Activated T-cell treated with anti-CD3 and anti-CD28 coated beads for 4 hours (primary cell): ENCODE results near the gene CD302.
"Not testable (repeated sequence)": the region's sequence is repeated elsewhere in the genome, so short reads cannot be mapped to it uniquely, and the experiment has no call there.

ENCODE experiments used
- DNase-seq: peaks from one replicate; pipeline ENCODE4 v3.0.0-alpha.2; 2020

The CD302 gene, protein sequence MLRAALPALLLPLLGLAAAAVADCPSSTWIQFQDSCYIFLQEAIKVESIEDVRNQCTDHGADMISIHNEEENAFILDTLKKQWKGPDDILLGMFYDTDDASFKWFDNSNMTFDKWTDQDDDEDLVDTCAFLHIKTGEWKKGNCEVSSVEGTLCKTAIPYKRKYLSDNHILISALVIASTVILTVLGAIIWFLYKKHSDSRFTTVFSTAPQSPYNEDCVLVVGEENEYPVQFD

DNA sequence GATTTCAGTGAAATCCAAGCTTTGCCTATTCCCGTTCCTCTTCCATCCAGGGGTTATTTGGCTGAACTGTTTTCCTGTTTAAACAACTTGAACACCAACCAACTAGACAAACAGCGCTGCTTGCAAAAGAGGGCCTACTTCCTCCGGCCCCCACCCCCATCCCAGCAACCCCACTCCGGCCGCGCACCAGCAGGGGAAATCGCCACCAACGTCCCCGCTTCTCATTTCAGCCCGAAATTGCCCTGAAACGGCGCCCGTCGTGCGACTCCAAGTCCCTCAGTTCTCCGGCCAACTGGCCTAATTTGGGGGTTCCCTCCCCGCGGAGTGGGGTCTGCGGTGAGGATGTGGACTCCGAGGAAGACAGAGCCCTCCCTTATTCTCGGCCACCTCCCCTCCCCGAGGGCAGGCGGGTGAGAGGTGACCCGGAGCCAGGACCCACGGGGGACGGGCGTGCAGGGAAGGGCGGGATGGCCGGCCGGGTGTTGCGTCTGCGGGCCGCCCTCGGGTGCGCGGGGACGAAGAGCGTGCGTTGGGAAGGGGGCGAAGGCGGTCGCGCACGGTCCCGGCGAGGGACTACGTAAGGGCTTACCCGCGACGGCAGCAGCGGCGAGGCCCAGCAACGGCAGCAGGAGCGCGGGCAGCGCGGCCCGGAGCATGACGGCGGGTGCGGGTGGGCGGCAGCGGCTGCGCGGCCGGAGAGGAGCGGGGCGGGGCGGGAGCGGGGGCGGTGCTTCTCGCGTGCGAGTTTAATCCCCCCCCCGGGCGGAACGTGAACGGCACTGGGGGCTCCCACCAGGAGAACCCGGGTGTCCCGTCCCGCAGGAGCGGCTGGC, at the start of gene CD302:
Gene CD302, minus strand, starts transcription at position 666 of the 833 bp plus-strand sequence. Its CDS starts 10 bp downstream, at position 656.
- peak; percentile 23 for DNase-seq

DNA sequence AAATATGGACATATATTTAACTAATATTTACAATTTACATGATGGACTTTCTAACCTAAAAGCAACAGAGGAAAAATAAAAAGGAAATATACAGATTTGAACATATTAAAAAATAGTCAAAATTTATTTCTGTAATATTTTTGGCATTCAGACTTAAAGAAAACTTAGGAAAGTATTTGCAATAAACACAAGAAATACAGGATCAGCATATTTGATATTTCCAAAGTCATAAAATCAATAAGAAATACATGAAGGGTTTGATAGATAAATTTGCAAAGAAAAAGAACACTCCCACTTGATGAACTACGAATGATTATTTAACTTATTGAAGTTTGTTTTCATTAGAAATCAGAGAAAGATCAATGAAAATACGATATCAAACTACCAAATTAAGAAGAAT, 48.6 kb upstream of the CD302 start:
- no peak for DNase-seq

DNA sequence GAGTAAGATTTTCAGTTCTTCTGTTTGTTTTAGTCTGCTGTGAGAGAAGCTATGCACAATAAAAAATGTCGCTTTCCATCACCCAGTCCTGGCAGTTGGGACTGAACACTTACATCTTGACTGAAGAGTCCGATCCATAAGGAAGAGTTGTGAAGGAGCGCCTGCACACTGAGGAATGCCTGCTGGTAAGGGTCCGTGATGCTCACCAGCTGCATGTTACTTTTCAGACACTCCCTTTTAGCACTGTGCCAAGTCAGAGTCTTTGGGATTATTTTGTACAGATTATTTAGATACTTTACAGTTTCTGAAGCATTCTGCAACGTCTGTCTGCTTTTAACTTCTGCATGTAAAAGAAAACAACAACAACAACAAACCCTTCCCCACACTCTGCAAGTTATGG, 42.6 kb upstream of the CD302 start:
- DNase-seq: no peak

DNA sequence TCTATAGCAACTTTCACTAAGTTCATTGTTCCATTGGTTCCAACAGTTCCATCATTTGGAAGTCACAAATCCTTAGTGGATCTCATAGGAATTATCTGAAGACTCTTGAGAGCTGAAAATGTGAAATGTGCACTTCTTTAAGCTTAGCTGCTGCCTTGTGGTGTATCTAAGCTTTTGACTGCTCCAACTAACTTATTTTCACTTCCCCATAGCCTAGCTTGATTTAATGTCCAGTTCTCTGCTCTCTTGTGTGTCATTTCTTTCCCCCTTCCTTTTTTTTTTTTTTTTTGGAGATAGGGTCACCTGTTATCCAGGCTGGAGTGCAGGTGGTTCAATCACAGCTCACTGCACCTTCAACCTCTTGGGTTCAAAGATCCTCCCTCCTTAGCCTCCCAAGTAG, 34.9 kb upstream of the CD302 start:
- no peak for DNase-seq

DNA sequence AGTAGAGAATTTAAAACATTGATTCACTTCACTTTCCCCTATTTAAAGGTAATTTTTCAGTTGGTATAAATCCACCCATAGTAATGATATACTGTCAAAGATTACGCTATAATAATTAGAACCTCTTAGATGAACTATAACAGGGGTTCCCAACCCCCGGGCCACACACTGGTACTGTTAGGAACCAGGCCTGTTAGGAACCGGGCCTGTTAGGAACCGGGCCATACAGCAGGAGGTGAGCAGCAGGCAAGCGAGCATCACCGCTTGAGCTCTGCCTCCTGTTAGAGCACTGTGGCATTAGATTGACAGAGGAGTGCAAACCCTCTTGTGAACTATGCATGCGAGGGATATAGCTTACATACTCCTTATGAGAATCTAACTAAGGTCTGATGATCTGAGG, 34.0 kb upstream of the CD302 start:
- no peak for DNase-seq

DNA sequence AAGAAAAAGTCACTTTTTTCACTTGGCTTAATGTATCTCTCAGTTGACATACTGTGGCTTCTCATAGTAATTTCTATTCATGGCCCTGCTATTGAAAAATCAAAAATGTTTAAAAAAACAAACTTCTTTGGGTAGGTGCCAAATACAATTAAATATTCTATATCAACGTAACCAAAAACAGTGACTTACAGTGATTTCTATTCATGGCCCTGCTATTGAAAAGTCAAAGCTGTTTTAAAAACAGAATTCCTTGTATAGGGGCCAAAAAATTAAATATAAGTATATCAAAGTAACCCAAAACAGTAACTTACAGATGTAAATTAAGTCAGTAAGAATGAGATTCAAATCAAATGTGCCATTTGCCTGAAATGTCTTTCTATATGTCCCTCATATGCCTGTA, 31.4 kb upstream of the CD302 start:
- DNase-seq: no peak

DNA sequence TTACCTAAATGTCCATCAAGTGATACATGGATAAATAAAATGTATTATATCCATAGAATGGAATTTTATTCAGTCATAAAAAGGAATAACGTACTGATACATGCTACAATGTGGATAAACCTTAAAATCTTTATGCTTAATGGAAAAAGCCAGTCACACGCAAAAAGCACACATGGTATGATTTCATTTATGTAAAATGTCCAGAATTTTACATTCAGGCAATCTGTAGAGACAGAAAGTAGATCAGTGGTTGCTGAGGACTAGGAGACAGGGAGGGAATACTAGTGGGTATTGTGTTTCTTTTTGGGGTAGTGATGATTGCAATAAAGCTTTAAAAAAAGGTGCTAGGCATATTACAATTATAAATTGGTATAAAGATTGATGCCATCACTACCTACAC, 30.7 kb upstream of the CD302 start:
- no peak for DNase-seq

DNA sequence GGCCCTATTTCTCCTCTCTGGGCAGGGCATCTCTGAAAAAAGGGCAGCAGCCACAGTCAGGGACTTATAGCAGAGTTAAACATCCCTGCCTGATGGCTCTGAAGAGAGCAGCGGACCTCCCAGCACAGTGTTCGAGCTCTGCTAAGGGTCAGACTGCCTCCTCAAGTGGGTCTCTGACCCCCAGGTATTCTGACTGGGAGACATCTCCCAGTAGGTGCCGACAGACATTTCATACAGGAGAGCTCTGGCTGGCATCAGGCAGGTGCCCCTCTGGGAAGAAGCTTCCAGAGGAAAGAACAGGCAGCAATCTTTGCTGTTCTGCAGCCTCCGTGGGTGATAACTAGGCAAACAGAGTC, 24.4 kb upstream of the CD302 start:
- not testable (repeated sequence) for DNase-seq

DNA sequence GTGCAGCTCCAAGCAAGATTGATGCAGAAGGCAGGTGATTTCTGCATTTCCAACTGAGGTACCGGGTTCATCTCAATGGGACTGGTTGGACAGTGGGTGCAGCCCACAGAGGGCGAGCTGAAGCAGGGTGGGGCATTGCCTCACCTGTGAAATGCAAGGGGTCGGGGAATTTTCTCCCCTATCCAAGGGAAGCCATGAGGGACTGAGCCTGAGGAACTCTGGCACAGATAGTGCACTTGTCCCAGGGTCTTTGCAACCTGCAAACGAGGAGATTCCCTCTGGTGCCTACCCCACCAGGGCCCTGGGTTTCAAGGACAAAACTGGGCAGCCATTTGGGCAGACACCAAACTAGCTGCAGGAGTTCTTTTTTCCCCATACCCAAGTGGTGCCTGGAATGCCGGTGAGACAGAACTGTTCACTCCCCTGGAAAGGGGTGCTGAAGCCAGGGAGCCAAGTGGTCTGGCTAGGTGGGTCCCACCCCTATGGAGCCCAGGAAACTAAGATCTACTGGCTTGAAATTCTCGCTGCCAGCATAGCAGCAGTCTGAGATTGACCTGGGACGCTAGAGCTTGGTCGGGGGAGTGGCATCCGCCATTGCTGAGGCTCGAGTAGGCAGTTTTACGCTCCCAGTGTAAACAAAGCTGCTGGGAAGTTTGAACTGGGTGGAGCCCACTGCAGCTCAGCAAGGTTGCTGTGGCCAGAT, 23.9 kb upstream of the CD302 start:
- not testable (repeated sequence) for DNase-seq

DNA sequence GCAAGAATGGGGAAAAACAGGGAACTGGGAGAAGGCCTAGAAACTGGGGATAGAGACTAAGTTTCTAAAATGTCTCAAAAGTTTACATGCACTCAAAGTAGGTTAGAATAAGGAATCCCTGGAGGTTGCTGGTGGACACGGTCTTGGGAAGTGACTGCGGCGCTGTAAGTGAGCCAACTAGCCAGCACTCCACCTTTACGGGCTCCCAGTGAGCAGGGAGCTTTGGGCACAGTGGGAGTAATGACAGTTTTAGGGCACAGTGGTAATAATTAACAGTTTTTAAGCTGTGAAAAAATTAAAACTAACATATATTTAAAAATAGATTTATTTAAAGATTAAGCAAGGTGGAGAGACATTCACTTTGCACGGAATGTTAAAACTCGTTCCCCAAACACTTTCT, 20.9 kb upstream of the CD302 start:
- no peak for DNase-seq

DNA sequence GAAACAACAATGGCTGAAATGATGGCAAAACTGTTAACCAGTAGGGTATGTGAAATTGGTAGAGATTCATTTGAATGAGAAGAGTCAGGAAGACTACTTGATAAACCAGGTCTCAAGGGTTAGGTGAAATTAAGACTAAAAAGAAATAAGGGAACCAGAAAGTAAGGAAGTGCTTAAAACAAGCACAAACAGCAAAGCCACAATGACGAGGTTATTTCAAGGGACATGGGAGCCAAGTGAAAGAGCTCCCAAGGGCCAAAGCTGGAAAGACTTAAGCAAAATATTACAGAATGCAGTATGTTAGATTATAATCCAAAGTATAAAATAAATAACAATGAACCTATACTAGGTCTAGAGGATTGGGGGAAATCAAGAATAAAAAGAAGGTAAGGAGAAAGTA, 19.3 kb upstream of the CD302 start:
- DNase-seq: no peak

DNA sequence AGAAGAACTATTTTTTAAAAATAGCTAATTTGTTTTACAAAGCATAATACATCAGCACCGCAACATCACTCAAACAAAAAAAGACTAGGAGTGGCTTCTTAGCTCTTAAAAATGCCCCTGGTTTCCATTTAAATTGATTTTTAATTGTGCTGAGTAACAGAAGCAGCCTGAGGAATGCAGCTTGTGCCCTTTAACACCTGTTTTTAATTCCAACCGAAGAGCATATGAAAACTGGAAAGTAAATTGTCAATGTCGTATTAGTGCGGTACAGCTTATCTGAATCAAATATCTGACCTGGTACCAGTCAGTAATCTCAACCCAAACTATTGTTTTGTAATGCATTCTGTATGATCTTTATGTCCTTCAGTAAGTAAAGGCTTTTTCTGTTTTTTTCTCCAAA, 13.2 kb upstream of the CD302 start:
- DNase-seq: no peak

DNA sequence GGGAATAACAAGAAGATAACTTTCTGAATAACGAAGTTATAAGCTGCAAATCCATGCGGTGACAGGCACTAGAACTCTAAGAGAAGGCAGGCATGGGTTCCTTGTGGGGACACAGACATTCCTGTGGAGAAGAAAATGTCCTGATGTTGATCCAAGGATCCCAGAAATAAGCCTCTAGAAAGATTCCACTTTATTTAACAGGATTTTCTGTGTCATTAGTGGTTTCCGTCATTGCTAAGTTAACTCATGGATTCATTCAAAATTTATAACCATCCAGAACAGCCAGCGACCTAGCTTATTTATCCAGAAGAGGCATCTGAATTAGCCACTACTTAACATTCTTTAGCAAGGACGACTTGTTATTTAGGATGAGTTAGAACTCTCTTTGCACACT, 10.0 kb upstream of the CD302 start:
- no peak for DNase-seq

DNA sequence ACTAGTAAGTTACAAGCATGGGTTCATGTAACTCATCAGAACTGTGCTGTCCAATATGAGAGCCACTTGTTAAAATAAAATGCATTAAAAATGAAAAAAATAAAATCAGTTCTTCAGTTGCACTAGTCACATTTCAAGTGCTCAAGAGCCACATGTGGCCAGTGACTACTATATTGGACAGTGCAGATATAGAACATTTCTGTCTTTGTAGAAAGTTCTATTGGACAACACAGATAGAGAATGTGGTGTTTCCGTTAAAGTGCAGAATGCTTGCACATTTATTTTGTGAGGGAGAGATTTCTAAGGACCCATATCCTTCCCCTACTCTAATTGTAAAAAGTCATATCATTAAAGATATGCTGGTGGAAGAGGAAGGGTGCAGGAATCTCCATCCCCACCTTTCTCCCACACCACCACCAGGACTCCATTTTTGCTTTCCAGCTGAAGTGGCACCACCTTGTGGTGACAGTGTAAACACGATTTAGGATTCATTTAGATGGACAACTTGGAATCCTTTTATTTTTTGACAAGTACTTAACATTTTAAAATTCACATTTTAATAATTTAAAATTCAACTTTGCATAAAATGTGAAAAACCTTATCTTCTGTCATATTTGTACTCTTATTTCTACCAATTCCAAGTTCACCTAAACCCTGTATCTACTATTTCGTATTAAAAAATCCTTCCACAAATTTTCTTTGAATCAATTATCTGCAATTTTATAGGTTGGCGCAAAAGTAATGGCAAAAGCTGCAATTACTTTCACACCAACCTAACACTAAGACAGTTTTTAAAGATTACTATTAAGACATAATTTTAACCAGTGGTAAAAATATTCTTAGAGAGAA, 9.4 kb upstream of the CD302 start:
- DNase-seq: no peak

DNA sequence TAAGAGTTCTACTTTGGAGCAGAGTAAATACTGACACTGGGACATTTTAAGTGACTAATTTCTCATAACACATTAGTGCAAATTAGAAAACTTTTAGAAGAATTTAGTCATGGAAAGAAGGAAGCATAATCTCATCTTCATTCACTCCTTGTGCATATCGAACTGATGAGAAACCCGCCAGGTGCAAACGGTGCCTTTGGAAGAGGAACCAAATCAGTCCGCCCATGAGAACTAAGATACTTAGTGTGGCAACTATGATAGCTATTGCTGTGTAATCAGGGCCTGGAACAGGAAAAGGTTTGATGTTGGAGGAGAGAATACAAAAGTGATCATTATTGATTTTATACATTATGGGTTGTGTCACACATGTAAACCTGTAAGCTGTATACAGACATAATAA, 6.9 kb upstream of the CD302 start:
- DNase-seq: no peak

DNA sequence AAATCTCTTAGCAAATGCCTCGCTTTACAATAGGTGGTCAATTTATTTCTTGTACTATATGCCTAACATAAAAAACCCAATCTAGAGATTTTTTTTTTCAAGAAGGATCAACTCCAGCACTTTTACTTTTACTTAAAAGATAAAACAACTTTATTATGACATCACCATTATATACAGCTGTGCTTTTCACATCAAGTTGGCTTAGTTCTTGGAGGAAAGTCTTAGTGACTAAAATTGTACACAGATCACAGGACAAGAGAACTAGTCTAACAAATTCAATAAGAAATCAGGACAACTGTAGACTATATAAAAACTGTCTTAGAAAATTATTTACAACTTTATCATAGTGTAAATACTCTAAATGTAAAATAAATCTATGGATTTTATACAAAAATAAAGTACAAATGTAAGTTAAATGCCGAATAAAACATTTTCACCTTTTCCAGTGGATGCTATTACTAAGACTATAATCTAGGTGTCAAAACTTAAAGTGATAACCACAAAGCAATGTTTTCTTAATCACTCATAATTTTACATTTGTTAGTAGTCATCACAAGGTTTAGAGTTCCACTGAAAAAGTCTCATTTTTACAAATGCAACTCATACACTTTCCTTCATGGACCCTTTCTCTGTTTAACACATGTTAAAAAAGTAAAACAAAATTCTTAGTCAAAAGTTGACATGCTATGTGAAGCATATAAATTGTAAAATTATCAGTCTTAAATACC, 5.4 kb upstream of the CD302 start:
- DNase-seq: no peak

DNA sequence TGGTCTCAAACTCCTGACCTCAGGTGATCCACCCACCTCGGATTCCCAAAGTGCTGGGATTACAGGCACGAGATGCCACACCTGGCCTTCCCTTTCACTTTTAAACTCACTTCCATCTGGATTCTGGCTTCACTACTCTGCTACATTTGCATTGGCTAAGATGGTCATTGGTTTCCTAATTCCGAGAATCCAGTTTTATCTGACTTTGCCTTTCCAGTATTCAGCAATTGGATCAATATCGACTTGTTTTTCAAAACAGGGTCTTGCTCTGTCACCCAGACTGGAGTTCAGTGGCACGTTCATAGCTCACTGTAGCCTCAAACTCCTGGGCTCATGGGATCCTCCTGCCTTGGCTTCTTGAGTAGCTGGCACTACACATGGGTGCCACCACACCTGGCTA, 4.7 kb upstream of the CD302 start:
- DNase-seq: no peak

DNA sequence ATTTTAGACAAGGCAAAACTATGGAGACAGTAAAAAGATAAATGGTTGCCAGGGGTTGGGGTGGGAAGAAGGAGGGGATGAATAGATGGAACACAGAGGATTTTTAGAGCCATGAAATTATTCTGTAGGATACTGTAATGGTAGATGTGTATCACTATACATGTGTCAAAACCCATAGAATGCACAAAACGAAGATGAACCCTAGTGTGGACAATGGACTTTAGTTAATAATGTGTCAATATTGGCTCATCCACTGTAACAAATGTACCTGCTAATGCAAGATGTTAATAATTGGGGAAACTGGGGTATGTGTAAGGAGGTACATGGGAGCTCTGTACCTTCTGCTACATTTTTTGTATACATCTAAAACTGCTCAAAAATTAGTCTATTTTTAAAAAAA, 1.8 kb upstream of the CD302 start:
- no peak for DNase-seq

DNA sequence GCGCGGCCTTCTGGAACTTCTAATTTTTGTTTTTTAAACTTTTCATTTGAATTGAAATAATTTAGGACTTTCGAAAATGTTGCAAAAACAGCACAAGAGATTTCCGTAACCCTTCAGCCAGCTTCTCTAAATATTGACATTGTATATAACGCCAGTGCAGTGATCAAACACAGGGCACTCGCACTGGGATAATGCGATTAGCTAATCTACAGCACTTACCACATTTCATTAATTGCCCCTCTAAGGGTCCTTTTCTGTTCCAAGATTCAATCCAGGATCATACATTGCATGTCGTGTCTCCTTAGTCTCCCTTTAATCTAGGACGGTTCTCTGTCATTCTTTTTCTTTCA, 343 bp upstream of the CD302 start:
- no peak for DNase-seq

DNA sequence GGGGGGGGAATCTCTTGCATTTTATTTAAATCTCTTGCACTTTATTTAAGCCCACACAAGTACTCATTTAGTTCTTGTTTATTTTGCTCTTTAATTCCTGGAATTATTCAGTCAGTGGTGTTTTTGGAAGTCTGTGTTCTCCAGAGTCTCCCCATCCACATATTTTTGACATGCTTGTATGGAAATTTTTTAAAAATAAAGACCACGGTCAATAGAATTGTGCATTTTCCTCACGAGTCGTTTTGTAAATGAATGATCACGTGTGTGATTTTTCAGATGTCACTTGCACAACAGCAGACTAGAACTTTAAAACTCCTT, 824 bp downstream of the CD302 start:
- DNase-seq: no peak

DNA sequence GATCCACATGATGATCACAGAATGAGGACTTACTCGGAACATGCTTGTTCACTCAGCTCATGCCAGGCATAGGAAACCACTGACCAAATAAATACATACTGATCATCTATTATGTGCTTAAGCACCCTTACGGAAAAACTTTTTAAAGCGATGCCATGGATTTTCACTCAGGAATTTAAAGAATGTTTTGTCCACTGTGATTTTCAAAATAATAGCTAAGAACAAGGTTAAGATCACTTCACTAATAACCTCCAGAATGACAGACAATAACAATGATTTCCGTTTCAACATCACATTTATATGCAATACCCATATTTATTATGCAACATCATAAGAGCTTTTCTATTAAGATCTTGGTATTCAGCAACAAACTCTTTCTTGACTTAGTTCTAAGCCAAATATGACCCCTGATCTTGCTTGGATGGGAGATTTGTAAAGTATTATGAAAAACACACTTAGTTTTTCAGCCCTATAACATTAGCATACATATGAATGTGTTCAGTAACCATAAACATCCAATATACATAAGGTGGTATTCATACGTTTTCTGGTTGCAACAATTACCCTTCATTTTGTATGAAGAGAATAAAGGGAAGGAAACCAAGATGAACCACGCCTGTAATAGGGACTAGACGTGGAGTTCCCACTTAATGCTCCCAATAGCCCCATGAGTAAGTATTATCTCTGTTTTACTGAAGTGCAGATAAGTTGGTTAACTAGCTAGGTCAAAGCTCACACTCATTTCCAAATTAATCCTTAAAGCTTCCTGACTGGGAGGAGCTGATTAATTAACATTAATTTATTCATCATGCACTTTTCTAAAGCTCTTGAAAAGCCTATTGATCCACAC, 1.9 kb downstream of the CD302 start:
- no peak for DNase-seq

DNA sequence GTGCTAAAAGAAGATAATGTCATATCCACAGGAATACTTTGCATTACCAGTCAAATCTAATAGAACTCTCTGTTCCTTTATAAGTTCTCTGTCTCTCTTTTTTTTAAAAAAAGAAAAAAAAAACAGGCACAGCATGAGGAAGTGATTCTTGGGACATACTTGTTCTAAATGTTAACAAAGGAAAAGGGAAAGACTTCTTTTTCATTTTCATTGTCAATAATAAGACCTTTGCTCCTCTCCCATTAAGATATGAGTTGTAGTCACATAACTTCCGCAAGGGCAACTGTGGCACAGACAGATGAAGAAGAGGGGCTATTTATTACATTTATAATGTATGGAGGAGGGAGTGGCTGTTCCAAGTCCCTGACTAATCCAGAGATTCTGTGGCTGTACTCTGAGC, 4.7 kb downstream of the CD302 start:
- no peak for DNase-seq
